Ascending aorta (tissue), 2 donors: Measurements from ENCODE around the gene CAVIN3. TPM values are rescaled to one million over a fixed set of nuclear protein-coding genes. Genes with fewer than 3 reads are reported as not detected.
"Not testable (repeated sequence)": the region's sequence is repeated elsewhere in the genome, so short reads cannot be mapped to it uniquely, and the experiment has no call there.

Experiments used
- DNase-seq, 2 donors: peaks; one replicate each; pipeline ENCODE4 v3.0.0-alpha.2; 2019; ENCODE audit warnings: low spot score in 2 of 2
- H3K27ac ChIP-seq, 2 donors: fragments of 200-600 bp; sonication (generic); one replicate each; pipeline ENCODE4 v1.5.1; 2016 to 2017; ENCODE audit warnings: mild to moderate bottlenecking in 1 of 2
- H3K27me3 ChIP-seq: fragments of 200-600 bp; sonication (generic); one replicate; pipeline ENCODE4 v1.5.1; 2017
- H3K36me3 ChIP-seq, 2 donors: fragments of 200-600 bp; sonication (generic); one replicate each; pipeline ENCODE4 v1.5.1; 2016
- H3K4me1 ChIP-seq, 2 donors: fragments of 200-600 bp; sonication (generic); one replicate each; pipeline ENCODE4 v1.5.1; 2016 to 2017; ENCODE audit warnings: mild to moderate bottlenecking in 1 of 2
- H3K4me3 ChIP-seq, 2 donors: fragments of 200-600 bp; sonication (generic); one replicate each; pipeline ENCODE4 v1.5.1; 2016 to 2017; ENCODE audit warnings: mild to moderate bottlenecking in 1 of 2
- H3K9me3 ChIP-seq, 2 donors: fragments of 200-600 bp; sonication (generic); one replicate each; pipeline ENCODE4 v1.5.1; 2016
- intact Hi-C: fragments of 100-400 bp; cut with DNase I; formaldehyde crosslinking; loops from one replicate; pipeline ENCODE4 v1.15.1; 2023
- total RNA-seq: library from RNA; depleted of rRNA; stranded (reverse); fragments of >200 nt; gene quantifications from one replicate; pipeline ENCODE4 v1.1.0, GENCODE V29; 2016
- TF ChIP-seq, protein P1 (sequence below), 3 experiments: fragments of 200-600 bp in 2 of 3; fragments of 450-650 bp in 1 of 3; sonication (generic) in 2 of 3; IDR thresholded peaks; one replicate each; pipeline ENCODE4 v1.5.1; 2016 to 2019; ENCODE audit warnings: antibody characterized with exemption in 3 of 3, mild to moderate bottlenecking in 1 of 3, moderate library complexity in 1 of 3

Gene CAVIN3
- total RNA-seq, 1 donor from 2014 or later = 596 TPM

DNA sequence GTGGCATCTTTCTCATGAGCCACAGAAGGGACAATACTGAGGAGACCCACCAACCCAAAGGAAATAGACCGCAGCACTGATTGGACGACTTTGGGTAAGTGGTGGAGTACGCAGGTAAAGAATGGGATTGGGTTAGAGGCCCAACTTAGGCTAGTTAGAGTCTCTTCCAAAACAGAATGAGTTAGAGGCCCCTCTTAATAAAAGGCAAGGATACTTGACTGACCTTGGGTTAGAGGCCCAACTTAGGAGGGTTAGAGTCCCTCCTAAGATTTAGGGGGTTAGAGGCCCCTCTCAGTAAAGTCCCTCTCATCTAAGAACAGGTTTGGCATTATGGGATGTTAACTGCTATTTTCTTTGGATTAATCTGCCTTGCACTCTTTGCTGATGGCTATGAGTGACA is 36.1 kb downstream of the CAVIN3 start:
- TF ChIP-seq, protein P1, sequence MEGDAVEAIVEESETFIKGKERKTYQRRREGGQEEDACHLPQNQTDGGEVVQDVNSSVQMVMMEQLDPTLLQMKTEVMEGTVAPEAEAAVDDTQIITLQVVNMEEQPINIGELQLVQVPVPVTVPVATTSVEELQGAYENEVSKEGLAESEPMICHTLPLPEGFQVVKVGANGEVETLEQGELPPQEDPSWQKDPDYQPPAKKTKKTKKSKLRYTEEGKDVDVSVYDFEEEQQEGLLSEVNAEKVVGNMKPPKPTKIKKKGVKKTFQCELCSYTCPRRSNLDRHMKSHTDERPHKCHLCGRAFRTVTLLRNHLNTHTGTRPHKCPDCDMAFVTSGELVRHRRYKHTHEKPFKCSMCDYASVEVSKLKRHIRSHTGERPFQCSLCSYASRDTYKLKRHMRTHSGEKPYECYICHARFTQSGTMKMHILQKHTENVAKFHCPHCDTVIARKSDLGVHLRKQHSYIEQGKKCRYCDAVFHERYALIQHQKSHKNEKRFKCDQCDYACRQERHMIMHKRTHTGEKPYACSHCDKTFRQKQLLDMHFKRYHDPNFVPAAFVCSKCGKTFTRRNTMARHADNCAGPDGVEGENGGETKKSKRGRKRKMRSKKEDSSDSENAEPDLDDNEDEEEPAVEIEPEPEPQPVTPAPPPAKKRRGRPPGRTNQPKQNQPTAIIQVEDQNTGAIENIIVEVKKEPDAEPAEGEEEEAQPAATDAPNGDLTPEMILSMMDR (IDR thresholded peaks at IDR 0.05) = no peak
- DNase-seq = no peak
- intact Hi-C loops = no loop called here

DNA sequence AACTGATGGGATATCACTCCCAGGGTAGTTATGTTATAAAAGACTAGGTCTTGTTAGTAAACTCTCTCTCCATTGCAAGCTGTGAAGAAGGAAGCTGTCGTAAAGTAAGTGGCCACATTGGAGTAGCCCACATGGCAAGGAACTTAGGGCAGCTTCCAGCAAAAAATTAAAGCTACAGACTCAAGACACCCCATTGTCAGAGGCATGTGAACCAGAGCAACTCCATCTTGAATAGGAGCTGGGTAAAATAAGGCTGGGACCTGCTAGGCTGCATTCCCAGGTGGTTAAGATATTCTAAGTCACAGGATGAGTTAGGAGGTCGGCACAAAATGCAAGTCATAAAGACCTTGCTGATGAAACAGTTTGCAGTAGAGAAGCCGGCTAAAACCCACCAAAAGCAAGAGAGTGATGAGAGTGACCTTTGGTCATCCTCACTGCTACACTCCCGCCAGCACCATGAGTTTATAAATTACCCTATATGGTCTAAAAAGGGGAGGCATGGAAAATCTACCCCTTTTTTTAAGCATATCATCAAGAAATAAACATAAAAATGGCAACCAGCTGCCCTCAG is 36.8 kb downstream of the CAVIN3 start:
- Histone ChIP-seq H3K27ac (no peak overlapping the region), H3K9me3 (no peaks in the 10 kb centered on the region), H3K4me3 (no peak overlapping the region), H3K4me1 (no peaks in the 10 kb centered on the region), H3K27me3 (no peaks in the 10 kb centered on the region), H3K36me3 (no peaks in the 10 kb centered on the region)
- DNase-seq = no peak
- TF ChIP-seq, protein P1 (IDR thresholded peaks at IDR 0.05) = no peak
- intact Hi-C loops = no loop called here

More for the DNA sequence above, 36.1 kb downstream of the CAVIN3 start:
- H3K4me3 ChIP-seq = no peak overlapping the region
- H3K27ac ChIP-seq = no peak overlapping the region
- H3K27me3 ChIP-seq = no peaks in the 10 kb centered on the region
- no peaks in the 10 kb centered on the region for H3K36me3 ChIP-seq
- no peaks in the 10 kb centered on the region for H3K9me3 ChIP-seq
- no peaks in the 10 kb centered on the region for H3K4me1 ChIP-seq

DNA sequence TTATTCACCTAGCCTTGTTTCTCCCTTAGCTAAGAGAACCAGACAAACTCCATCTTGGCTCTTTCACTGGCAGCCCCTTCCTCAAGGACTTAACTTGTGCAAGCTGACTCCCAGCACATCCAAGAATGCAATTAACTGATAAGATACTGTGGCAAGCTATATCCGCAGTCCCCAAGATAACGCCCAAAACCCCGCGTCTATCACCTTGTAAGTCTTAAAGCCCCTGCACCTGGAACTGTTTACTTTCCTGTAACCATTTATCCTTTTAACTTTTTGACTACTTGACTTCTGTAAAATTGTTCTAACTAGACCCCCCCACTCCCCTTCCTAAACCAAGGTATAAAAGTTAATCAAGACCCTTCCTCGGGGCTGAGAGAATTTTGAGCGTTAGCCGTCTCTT is 39.5 kb downstream of the CAVIN3 start:
- H3K4me3 ChIP-seq, H3K27ac ChIP-seq, H3K4me1 ChIP-seq, H3K27me3 ChIP-seq, H3K36me3 ChIP-seq, intact Hi-C loops, DNase-seq, H3K9me3 ChIP-seq: not testable (repeated sequence)

DNA sequence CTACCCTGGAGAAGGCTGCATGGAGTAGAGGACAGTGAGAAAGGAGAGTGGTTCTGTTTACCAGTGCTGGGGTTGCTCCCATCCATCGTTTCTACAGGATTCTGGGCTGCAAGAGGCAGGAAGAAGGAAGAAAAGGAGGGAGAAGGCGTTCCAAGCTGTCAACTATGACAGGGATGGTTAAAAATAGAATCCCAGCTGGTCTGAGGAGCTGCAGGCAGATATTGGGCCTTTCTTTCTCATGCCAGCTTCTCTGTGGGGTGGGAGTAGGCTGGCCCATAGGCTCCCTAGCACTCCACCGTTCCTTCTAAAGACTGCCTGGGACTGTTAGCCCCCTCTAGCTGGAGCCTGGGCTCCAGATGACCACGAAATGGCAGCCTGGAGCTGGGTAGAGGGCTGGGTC is 47.1 kb downstream of the CAVIN3 start:
- TF ChIP-seq, protein P1 (IDR thresholded peaks at IDR 0.05) = no peak
- H3K4me3 ChIP-seq = no peak overlapping the region
- DNase-seq = no peak
- no peak overlapping the region for H3K27ac ChIP-seq
- no peaks in the 10 kb centered on the region for H3K4me1 ChIP-seq
- intact Hi-C loops = no loop called here
- H3K36me3 ChIP-seq = no peaks in the 10 kb centered on the region
- no peaks in the 10 kb centered on the region for H3K27me3 ChIP-seq
- H3K9me3 ChIP-seq = peaks cover 0 to 4% of the 10 kb centered on the region in 2 donors

DNA sequence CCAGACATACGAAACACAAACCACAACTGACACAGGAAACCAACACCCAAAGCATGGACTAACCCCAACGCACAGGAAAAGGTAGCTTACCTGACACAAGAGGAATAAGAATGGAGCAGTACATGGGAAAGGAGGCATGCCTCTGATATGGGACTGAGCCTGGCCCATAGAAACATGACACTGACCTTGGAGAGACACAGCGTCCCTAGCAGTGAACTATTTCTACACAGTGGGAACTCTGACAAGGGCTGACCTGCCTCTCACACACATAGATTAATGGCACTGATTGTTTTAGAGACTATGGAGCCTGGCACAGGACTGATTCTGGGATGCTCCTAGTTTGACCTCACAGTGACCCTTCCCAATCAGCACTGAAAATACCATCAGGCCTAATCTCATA is 48.7 kb downstream of the CAVIN3 start:
- no peaks in the 10 kb centered on the region for H3K36me3 ChIP-seq
- no peaks in the 10 kb centered on the region for H3K27me3 ChIP-seq
- TF ChIP-seq, protein P1 (IDR thresholded peaks at IDR 0.05) = no peak
- DNase-seq = no peak
- no peaks in the 10 kb centered on the region for H3K4me1 ChIP-seq
- intact Hi-C loops = no loop called here
- H3K27ac ChIP-seq = no peak overlapping the region
- H3K4me3 ChIP-seq = no peak overlapping the region
- peaks cover 0 to under 1% of the 10 kb centered on the region in 2 donors for H3K9me3 ChIP-seq

DNA sequence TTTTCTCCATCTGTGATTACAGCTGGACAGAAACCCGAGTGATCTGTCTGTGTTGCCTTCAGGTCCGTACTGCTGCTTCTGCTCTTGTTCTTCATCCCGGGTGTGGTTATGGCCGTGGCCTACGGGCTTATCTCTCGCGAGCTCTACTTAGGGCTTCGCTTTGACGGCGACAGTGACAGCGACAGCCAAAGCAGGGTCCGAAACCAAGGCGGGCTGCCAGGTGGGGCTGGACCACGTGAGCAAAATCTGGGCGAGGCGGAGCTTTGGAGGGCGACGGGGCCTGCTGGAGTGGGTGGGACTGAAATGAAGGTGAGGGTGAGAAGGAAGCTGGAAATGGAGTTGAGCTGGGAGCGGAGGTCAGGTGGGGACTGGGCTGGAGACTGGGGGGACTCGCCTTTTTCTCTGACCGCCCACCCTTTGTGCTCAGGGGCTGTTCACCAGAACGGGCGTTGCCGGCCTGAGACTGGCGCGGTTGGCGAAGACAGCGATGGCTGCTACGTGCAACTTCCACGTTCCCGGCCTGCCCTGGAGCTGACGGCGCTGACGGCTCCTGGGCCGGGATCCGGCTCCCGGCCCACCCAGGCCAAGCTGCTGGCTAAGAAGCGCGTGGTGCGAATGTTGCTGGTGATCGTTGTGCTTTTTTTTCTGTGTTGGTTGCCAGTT is 49.6 kb downstream of the CAVIN3 start:
- Histone ChIP-seq H3K9me3 (no peaks in the 10 kb centered on the region), H3K4me1 (no peaks in the 10 kb centered on the region), H3K27ac (no peak overlapping the region), H3K36me3 (no peaks in the 10 kb centered on the region), H3K4me3 (no peak overlapping the region), H3K27me3 (no peaks in the 10 kb centered on the region)
- no peak for DNase-seq
- TF ChIP-seq, protein P1 (IDR thresholded peaks at IDR 0.05) = no peak
- intact Hi-C loops = no loop called here
